HG02588 (cell line): ENCODE data around the gene ARHGEF1.

Experiments used
- ATAC-seq: cut with Tn5 transposase; IDR thresholded peaks from one replicate; pipeline ENCODE4 v1.9.1; 2021; ENCODE audit warnings: mild to moderate bottlenecking, moderate library complexity; ENCODE audit not compliant: unreplicated experiment

The ARHGEF1 gene

GRCh38 chr19:41917676-41918075, 34.7 kb downstream of the ARHGEF1 start:
- ATAC-seq, result no peak

- ATAC-seq, result no peak
Observed at GRCh38 chr19:41918095-41918494, 35.1 kb downstream of the ARHGEF1 start.

GRCh38 chr19:41918653-41919244, 35.8 kb downstream of the ARHGEF1 start:
- no peak for ATAC-seq

DNA sequence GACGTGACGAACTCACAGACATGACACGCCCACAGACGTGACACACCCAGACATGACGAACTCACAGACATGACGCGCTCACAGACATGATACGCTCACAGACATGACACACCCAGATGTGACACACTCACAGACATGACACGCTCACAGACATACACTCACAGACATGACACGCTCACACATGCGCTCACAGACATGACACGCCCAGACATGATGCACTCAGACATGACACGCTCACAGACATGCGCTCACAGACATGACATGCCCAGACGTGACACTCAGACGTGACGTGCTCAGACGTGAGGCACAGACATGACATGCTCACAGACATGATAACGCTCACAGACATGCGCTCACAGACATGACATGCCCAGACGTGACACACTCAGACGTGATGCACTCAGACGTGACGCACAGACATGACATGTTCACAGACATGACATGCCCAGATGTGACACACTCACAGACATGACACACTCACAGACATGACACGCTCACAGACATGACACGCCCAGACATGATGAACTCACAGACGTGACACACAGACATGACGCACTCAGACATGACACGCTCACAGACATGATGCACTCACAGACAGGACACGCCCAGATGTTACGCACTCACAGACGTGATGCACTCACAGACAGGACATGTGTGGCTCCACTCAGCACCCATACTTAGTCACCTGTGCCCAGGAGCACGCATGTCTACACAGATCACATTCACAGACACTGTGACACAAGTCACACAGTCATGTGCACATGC, 37.1 kb downstream of the ARHGEF1 start:
- ATAC-seq, result no peak

GRCh38 chr19:41920882-41921576, 38.0 kb downstream of the ARHGEF1 start:
- ATAC-seq, result no peak

DNA sequence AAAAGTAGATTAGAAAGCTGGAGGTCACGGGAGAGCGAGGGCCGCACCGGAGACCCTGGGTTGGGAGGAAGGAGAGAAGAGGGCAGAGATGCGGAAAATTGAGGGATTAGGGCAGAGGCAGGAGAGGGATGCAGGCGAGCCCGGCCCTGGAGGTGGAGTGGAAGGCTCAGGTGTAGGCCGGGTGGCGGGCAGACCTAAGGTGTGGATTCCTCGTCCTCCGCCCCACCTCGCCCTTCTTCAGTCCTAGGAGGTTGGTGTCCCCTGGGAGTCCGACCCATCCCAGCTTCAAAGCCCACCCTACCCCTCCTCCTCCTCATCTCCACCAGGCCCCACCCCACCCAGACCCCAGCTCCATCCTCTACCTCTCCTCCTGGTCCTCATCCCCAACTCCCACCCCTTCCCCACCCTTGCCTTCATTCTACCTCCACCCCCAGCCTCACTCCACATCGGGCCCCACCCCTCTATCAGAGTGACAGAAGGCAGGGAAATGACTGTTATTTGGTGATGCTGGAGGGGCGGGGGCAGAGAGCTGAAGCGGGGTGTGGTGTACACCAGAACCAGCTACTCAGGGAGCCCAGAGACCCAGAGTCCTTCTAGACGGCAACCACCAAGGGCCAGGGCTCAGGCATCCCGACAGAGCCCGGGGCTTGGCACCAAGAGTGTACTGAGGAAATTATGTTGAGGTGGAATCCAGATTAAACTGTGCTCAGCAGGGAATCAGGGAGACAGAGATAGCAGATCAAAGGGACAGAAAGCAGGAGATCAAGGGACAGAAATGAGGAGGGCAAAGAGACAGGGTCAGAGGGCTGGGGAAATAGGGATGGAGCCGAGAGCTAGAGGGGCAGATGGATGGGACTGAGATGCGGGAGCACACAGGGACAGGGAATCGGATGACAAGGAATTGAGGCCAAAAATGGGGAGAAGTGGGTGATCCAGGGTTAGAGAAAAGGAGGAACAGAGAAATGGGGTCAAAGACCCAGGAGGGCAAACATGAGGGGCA, 38.9 kb downstream of the ARHGEF1 start:
- no peak for ATAC-seq

DNA sequence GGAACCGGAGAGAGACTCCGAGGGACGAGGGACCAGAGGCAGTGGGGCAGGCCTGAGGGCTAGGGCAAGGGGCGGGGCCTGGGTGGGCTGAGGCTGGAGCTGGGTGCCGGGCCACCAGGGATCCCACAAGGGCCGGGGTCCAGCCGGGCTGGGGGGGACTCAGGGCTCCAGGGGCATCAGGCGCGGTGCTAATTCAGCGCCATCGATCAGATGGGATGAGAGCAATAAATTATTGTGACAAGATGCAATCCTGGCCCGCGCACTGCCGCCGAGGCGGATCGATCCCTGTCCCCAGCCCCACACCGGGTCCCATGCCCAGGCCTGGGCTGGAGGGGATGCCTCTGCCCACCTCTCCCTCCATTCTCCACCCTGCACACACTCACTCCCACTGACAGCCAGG, 39.6 kb downstream of the ARHGEF1 start:
- no peak for ATAC-seq

DNA sequence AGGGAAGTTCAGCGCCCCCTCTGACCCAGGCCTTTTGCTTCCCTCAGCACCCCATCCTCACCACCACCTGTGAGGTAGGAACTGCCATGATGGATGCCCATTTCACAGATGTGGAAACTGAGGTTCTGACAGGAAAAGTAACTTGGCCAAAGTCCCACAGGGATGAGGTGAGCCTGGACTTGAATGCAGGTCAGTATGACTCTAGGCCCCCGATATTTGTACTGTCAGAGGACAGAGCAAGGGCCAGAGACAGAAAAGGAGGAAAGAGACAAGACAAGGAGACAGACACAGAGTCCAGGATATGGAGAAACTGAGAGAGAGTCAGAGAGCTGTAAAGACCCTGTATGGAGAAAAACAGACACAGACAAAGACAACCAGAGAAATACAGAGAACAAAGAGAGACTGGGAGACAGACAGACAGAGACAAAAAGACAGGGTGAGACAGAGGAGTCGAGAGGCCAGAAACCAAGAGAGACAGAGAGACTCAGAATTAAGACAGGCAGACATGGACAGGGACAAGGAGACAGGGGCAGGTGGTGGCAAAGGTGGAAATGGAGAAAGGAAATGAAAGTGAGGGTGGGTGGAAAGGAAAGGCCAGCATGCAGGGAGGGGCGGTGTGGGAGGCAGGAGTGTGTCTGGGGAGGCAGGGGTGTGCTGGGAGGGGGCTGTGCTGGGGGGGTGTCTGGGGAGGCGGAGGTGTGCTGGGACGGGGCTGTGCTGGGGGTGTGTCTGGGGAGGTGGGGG, 40.2 kb downstream of the ARHGEF1 start:
- no peak for ATAC-seq

DNA sequence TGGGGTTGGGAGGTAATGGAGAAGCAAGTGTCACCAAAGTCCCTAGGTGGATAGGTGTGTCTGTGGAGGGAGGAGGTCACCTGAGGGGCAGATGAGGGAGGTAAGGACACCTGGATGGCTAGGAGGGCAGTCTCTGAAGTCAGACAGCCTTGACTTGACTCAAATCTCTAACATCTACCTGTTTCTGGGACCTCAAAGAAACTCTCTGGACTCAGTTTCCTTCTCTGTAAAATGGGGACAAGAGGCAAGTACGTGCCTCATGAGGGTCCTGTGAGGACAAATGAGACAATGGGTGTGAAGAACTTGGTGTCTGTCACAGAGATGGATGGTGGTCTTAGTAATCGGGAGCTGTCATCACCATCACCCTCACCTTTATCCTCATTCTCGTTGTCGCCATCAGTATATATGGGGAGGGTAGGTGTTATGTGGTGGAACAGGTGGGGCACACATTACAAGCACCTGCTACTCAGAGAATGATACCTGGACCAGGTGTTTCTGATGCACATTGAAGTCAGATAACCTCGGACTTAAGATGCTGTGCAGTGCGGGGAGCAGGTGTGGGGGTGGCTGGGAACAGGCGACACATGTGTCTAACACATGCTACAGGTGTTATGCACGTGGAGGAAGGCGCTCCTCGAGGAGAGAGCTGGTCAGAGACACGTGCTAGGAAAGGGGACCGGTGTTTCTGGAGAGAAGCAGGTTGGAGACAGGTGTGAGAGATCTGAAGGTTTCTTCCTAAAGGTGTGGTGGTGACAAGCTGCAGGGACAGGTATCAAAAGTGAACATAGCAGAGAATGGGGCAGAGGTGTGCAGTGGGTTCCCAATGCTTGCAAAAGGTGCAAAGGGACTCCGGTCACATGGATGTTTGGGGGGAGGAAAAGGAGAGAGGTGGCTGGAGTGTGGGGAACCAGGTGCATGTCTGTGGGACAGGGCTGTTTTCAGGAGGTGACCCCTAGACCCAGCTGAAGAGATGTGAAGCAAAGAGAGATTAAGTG, 41.5 kb downstream of the ARHGEF1 start:
- ATAC-seq, result no peak

DNA sequence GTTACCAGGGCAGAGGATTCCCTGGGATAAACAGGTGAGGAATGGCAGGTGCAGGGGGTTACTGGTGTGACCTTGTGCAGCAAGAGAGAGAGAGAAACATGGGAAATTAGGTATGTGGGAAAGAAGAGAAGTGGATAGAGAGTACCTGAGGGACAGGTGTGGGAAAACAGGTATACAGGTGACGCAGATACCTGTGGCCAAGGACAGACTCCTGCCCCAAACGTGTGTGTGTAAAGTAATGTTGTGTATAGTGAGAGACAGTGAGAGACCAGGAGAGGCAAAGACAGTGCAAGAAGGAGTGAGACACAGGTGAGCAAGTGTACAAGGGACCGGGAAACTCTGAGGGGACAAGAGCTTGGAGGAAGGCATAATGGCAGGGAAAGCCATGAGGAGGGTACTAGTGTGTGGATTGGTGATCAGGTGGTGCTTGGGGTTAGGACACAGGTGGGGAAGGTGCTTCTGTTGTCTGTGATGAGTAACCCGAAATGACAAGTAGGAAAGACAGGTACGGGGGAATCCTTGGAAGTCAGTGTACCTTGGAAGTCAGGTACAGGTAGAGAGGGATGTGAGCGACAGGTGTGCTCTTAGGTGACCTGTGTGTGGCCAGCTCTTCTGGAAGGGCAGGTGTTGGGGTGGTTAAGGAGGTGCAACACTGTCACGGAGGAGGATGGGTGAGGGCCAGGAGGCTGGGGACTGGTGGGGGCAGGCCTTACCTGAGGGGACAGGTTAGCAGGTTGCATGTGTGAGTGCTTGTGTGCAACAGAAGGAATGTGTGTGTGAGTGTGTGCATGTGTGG, 42.4 kb downstream of the ARHGEF1 start:
- ATAC-seq, result no peak

DNA sequence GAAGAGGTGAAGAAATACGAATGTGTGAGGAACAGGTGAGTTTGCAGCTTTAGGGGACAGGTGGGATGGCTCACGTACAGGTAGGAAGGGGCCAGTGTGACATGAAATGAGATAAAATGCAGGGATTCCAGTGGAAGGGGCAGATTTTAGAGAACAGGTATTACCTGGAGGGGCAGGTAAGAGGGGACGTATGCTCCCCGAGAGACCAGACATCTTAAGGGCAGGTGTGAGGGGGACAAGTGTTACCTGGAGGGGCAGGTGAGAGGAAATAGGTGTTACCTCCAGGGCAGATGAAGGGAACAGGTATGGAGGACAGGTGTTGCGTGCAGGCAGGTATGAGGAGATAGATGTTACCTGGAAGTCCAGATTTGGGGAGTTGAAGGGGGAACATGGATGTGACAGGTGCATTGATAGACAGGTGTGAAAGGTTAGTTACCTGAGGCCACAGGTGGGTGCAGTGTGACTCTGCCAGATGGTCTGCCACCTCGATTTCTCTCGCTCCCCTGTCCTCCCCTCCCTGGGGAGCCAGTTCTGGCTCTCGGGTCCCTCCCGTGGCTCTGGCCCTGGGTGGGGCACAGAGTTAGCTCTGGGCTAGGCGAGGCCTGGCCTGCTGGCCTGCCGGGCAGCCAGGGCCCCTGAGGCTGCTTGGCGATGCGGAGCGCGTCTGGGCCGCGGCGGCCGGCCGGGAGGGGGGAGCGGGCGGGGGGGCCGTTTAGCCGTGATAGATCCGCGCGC, 43.2 kb downstream of the ARHGEF1 start:
- no peak for ATAC-seq

- ATAC-seq, result no peak
Observed at GRCh38 chr19:41926763-41927496, 43.9 kb downstream of the ARHGEF1 start.

DNA sequence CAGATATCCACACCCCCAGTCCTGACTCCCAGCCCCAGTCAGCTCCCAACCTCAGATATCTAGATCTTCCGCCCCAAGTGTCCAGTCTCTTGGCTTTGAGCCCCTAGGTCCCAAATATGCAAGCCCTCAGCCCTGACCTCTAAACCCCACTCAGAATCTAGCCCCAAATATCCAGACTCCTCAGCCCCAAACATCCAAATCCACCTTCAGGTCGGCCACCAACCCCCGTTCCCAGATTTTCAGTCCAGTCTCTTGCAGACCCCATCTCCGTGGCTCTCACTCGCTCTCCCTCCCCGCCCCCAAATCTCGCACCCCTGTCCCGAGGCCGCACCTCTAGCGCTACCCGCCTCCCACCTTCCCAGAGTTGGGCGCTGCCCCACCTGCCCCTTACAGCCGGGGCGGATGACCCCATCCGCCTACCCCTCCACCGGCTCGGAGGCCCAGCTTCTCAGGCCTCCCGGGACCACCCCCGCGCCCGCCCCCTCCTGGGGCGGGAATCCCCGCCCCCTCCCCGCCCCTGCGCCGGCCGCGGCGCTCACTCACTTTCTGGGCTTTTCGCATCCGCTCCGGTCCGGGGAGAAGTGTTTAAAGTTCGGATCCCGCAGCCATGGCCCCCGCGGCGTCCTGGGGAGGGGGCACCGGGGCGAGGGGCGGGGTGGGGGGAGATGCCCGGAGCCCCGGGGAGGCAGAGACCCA, 44.7 kb downstream of the ARHGEF1 start:
- ATAC-seq, result no peak

- ATAC-seq, result no peak
Observed at GRCh38 chr19:41928221-41928683, 45.3 kb downstream of the ARHGEF1 start, which contains the start of gene ERFL. TSS of gene ERFL (minus strand) at chr19:41928449. CDS start at chr19:41912919, 15,530 bp downstream.

GRCh38 chr19:41928754-41929535, 46.0 kb downstream of the ARHGEF1 start:
- ATAC-seq, result no peak
